Measurements from ENCODE around the gene EPO.

Gene EPO

DNA sequence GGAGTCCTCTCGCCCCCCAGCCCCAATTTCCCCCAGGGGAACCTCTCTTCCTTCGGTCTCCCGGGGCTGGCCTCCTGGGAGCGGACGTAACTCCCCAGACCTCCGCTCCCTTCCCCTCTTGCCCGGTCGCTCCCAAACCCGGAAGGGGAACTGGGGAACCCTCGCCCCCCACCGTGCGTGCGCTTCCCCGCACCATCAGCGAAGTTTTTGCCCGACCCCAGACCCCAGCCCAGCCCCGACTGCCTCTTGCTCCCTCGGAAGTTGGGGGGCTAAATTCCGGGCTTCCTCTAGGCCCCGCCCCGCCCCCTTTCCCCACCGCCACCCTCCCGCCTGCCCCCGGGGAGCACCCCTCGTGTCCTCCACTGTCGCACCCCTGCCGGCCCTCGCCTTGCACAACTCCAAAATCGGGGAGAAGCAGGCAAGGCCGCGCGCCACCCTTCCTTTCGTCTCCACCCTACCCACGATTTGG is 46.3 kb upstream of the EPO start:
- TF ChIP-seq REST (IDR thresholded peaks at IDR 0.05; ENCODE audit: insufficient replicate concordance, low read depth) (no peak), SPI1 (IDR thresholded peaks at IDR 0.05; ENCODE audit: borderline replicate concordance, low read depth) (peak; percentile 35; the same call in 1 of the 2 replicates)
- Histone ChIP-seq H3K27ac (replicated peaks) (peak overlapping the region; percentile 99), H3K4me3 (replicated peaks; ENCODE audit: insufficient read depth, low read length) (peak overlapping the region; percentile 89), H3K27me3 (ENCODE audit: insufficient read depth, poor library complexity, severe bottlenecking) (no peaks in the 10 kb centered on the region)
- peak; percentile 66 to 82 for DNase-seq (ENCODE audit: low read depth in 1 of 2, low spot score in 1 of 2)

DNA sequence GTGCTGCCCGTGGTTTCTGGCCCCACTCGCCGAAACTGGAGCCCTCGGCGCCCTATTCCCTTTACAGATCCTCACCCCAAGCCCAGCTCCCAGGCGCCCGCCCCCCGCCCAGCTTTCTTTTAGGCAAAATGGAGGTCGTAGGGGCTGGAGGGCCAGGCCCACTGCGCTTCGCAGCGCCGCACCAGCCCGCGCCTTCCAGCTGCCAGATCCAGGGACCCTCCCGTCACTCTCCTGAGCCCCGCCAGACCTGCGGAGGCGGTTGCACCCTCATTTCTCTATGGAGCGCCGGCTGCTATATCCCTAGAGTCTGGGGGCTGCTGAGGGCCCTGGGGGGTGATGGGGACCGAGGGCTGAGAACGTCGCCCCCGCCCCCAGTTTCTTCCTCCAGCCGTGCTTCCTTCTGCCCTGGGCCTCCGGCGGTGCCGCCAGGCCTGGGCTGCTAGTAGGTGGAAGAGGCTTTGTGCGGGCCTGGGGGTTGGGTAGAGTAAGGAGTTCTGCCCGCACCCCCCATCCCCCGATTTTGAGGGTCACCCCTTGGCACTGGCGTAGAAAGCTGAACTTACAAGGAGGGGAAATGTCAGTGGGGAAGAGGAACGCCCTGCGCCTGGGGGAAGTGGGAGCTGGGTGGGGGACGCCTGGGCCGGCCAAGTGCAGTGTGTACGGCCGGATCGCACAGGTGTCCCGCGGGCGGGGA is 45.7 kb upstream of the EPO start:
- H3K4me3 ChIP-seq (replicated peaks; ENCODE audit: insufficient read depth, low read length), result peak overlapping the region; percentile 89
- no peaks in the 10 kb centered on the region for H3K27me3 ChIP-seq (ENCODE audit: insufficient read depth, poor library complexity, severe bottlenecking)
- H3K27ac ChIP-seq (replicated peaks), result peak overlapping the region; percentile 99
- DNase-seq (ENCODE audit: low read depth in 1 of 2, low spot score in 1 of 2), result peak in 1 of 2 experiments; percentile 56
- no peak for TF ChIP-seq GABPA (IDR thresholded peaks at IDR 0.05; ENCODE audit: low read depth)
- peak; percentile 57 for TF ChIP-seq SPI1 (IDR thresholded peaks at IDR 0.05; ENCODE audit: borderline replicate concordance, low read depth)

DNA sequence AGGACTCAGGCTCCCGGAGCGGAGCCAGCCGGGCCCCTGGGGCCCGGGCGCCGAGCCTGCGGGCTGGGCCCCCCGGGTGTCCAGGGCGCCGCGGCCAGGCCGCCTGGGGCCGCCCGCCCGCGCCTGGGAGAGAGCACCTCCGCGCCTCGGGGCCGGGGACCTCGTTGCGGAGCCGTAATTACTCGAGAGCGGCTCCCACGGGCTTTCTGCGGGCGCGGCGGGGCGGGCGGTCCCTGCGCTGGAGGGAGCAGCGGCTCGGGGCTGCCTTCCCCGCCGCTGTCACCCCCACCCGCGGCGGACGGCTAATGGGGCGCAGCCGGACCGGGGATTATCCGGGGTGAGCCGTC is 45.2 kb upstream of the EPO start:
- DNase-seq (ENCODE audit: low read depth in 1 of 2, low spot score in 1 of 2), result no peak
- no peak for TF ChIP-seq REST (IDR thresholded peaks at IDR 0.05; ENCODE audit: insufficient replicate concordance, low read depth)
- no peak for TF ChIP-seq GABPA (IDR thresholded peaks at IDR 0.05; ENCODE audit: low read depth)
- TF ChIP-seq SPI1 (IDR thresholded peaks at IDR 0.05; ENCODE audit: borderline replicate concordance, low read depth), result no peak
- no peak for TF ChIP-seq CTCF (IDR thresholded peaks at IDR 0.05; ENCODE audit: insufficient read depth, low read length)
- TF ChIP-seq POLR2AphosphoS5 (IDR thresholded peaks at IDR 0.05; ENCODE audit: low read depth), result no peak
- Histone ChIP-seq H3K27me3 (ENCODE audit: insufficient read depth, poor library complexity, severe bottlenecking) (no peaks in the 10 kb centered on the region), H3K4me3 (replicated peaks; ENCODE audit: insufficient read depth, low read length) (peak overlapping the region; percentile 89), H3K27ac (replicated peaks) (peak overlapping the region; percentile 99)

DNA sequence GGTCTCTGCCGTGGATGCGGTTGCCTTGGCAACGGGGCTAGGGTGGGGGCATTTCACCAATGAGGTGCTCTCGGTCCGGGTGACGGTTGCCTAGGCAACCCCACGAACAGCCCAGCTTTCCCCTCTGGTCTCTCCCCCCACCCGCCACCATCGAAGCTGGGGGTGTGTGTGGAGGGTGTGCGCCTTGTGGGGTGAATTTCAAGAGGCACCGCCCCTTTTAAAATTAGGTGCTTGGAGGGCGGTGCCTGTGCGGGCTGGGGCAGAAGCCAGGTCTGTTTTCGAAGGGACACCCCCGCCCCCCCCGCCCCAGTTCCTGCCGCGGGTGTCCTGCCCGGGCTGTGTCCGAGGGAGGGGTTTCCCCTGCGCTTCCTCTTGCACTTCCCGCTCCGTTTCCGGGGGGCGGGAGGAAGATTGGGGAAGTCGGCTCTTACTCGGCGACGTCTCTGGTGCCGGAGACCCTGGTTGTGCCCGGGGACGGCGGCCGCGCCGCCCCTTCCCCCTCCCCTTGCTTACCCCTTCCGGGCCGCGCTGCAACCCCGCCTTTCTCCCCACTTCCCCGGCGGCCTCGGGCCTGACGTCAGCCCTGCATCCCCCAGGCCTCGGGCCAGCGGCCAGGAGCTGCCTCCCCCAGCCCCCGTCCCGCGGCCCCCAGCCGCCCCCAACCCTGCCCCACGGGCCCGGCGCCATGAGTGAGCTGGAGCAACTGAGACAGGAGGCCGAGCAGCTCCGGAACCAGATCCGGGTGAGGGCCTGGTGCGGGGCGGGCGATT is 44.5 kb upstream of the EPO start:
- peak overlapping the region; percentile 89 for H3K4me3 ChIP-seq (replicated peaks; ENCODE audit: insufficient read depth, low read length)
- H3K27me3 ChIP-seq (ENCODE audit: insufficient read depth, poor library complexity, severe bottlenecking), result no peaks in the 10 kb centered on the region
- H3K27ac ChIP-seq (replicated peaks), result peak overlapping the region; percentile 60
- TF ChIP-seq SPI1 (IDR thresholded peaks at IDR 0.05; ENCODE audit: borderline replicate concordance, low read depth), result peak; percentile 83
- peak; percentile 39; the same call in 1 of the 2 replicates for TF ChIP-seq GABPA (IDR thresholded peaks at IDR 0.05; ENCODE audit: low read depth)
- no peak for TF ChIP-seq POLR2AphosphoS5 (IDR thresholded peaks at IDR 0.05; ENCODE audit: low read depth)
- no peak for TF ChIP-seq REST (IDR thresholded peaks at IDR 0.05; ENCODE audit: insufficient replicate concordance, low read depth)
- no peak for TF ChIP-seq CTCF (IDR thresholded peaks at IDR 0.05; ENCODE audit: insufficient read depth, low read length)
- DNase-seq (ENCODE audit: low read depth in 1 of 2, low spot score in 1 of 2), result peak; percentile 83 to 93
